Omental fat pad (tissue), 4 donors: Measurements from ENCODE around the gene GJE1. TPM values are rescaled to one million over a fixed set of nuclear protein-coding genes. Genes with fewer than 3 reads are reported as not detected.

Source experiments
- ATAC-seq: fragments of 150-250 bp; one replicate; pipeline ENCODE4 v1.9.1; 2016; ENCODE audit warnings: mild to moderate bottlenecking, moderate library complexity; ENCODE audit not compliant: low FRiP score
- DNase-seq: peaks from one replicate; pipeline ENCODE4 v3.0.0-alpha.2; 2019; ENCODE audit warnings: low spot score
- CTCF ChIP-seq, 3 donors: fragments of 450-650 bp; IDR thresholded peaks; one replicate each; pipeline ENCODE4 v1.5.1; 2016 to 2017; ENCODE audit warnings: antibody characterized with exemption in 3 of 3, mild to moderate bottlenecking in 3 of 3, moderate library complexity in 2 of 3
- total RNA-seq, 4 donors: library from RNA; depleted of rRNA; stranded (reverse); fragments of >200 nt; gene quantifications; one replicate each; pipeline ENCODE4 v1.1.0, GENCODE V29; 2016

The GJE1 gene
- total RNA-seq, 4 donors from 2014 or later: not detected

- TF ChIP-seq CTCF (IDR thresholded peaks at IDR 0.05): no peak
- ATAC-seq (no peak), DNase-seq (no peak)
Observed at GRCh38 chr6:142178129-142178528, 45.4 kb downstream of the GJE1 start.

DNA sequence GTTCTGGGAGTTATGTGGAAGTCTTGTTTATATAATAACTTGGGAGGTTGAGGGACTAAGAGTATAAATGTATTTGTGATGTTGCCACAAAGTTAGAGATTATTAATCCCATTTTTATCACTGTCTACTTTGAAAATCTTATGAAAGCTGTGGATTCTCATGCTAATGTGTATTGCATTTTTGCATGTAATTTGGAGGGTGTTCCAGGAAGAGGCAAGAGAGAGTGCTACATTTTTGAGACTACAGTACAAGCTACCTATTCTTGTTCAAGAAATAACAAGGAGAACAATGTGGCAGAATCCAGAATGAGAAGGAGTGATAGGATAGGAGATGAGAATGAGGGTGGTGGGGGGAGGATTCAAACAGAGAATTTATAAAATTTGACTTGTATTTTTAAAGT lies 49.3 kb downstream of the GJE1 start:
- DNase-seq (no peak), ATAC-seq (no peak)
- no peak for TF ChIP-seq CTCF (IDR thresholded peaks at IDR 0.05)

DNA sequence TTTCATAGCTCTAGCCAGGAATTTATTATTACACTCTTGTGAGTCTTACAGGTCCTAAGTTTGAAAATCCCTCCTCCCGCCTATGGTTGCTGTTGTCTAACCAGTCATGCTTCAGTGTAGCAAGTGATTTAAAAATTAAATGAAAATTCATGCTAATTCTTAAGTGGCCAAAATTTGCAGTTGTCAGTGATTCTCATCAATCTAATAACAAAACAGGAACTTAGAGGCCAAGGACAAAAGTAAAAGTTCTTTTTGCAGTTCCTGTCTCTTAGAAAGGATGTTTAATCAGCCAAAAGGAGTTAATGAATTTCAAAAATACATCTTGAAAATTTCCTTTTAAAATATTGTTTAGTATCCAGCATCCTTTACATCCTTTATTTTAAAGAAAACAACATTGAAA lies 50.6 kb downstream of the GJE1 start:
- ATAC-seq: no peak
- DNase-seq: no peak
- no peak for TF ChIP-seq CTCF (IDR thresholded peaks at IDR 0.05)

DNA sequence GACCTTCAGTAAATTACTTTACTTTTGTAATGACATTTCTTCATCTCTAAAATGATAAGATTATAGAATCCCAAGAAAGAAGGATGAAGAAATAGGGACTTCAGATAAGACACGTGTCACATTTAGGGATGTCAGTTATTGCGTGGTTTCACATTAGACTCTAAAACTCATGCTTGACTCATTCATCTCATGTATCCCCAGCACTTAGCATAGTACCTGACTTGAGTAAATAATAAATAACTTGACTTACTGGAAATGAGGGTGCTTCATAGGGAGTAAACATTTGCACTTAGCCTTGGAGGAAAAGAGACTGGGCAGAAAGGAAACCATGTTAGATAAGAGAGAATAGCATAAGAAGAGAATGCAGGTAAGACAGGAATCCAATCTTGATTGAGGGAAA lies 51.6 kb downstream of the GJE1 start:
- no peak for DNase-seq
- no peak for TF ChIP-seq CTCF (IDR thresholded peaks at IDR 0.05)
- no peak for ATAC-seq

Other genes starting within 250 kb of the GJE1 start
- not detected for gene NMBR, start 14.2 kb downstream of the GJE1 start, total RNA-seq
- gene VTA1, start 14.3 kb downstream of the GJE1 start, total RNA-seq: 10 to 100 TPM; 27.4 to 38.5 (median 34.9) TPM
- gene ADGRG6, start 169.1 kb downstream of the GJE1 start, total RNA-seq: 10 to 100 TPM; 28.5 to 68.6 (median 42.7) TPM